ENCODE data around the gene ZNF18.

- TF ChIP-seq POLR2A (IDR thresholded peaks at IDR 0.05; ENCODE audit: low read depth, low read length) = no peak
- TF ChIP-seq POLR2AphosphoS5 (IDR thresholded peaks at IDR 0.05; ENCODE audit: low read depth, low read length) = no peak
- no peak for TF ChIP-seq TAF1 (IDR thresholded peaks at IDR 0.05; ENCODE audit: low read depth, low read length)
- TF ChIP-seq SPI1 (IDR thresholded peaks at IDR 0.05; ENCODE audit: low read depth, low read length) = no peak
These were observed 43.4 kb downstream of the ZNF18 start for GRCh38 chr17:11953924-11954323.

All from GM12891 (cell line).